C4-2B (cell line): ENCODE results near the gene TMEM72.

Experiments used
- ZFX ChIP-seq: fragments of 450-650 bp; IDR thresholded peaks from 2 replicates; pipeline ENCODE4 v1.6.1; 2017
- TF ChIP-seq, protein P1 (sequence below): fragments of 450-650 bp; conservative IDR thresholded peaks from 2 replicates; pipeline ENCODE4 v1.5.1; 2017; ENCODE audit warnings: mild to moderate bottlenecking

DNA sequence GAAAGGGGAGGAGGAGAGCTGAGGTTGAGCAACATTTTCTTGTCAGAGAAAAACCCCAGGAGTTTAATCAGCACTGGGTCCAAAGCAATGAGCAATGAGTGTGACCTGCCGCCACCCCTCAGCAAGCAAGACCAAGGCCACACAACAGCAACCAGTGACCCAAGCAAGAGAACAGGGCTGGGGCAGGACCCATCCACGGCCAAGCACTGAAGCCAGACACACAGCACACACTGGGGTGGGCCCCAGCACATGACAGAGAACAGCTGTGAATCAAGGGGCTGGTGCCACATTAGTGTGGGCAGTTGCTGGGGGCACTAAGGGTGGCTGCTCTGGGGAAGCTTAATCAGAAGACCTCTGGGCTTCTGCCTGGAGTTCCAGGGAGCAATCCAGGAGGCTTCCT lies 16.2 kb downstream of the TMEM72 start:
- TF ChIP-seq, protein P1, sequence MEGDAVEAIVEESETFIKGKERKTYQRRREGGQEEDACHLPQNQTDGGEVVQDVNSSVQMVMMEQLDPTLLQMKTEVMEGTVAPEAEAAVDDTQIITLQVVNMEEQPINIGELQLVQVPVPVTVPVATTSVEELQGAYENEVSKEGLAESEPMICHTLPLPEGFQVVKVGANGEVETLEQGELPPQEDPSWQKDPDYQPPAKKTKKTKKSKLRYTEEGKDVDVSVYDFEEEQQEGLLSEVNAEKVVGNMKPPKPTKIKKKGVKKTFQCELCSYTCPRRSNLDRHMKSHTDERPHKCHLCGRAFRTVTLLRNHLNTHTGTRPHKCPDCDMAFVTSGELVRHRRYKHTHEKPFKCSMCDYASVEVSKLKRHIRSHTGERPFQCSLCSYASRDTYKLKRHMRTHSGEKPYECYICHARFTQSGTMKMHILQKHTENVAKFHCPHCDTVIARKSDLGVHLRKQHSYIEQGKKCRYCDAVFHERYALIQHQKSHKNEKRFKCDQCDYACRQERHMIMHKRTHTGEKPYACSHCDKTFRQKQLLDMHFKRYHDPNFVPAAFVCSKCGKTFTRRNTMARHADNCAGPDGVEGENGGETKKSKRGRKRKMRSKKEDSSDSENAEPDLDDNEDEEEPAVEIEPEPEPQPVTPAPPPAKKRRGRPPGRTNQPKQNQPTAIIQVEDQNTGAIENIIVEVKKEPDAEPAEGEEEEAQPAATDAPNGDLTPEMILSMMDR, result no peak
- no peak for TF ChIP-seq ZFX
